Prostate gland (tissue), 2 donors: Measurements from ENCODE around the gene KANSL3.
A peak's percentile ranks its signal among the peaks of the same experiment; 100 is the strongest.

Experiments used
- POLR2A ChIP-seq: fragments of 450-650 bp; IDR thresholded peaks from one replicate; pipeline ENCODE4 v1.6.1; 2016; ENCODE audit warnings: antibody characterized with exemption, mild to moderate bottlenecking
- POLR2AphosphoS5 ChIP-seq: sonication (generic); formaldehyde crosslinking; IDR thresholded peaks from one replicate; pipeline ENCODE4 v1.6.1; 2017; ENCODE audit warnings: antibody characterized with exemption
- TF ChIP-seq, protein P1 (sequence below), 4 experiments: fragments of 200-600 bp in 2 of 4; fragments of 450-650 bp in 2 of 4; sonication (generic) in 2 of 4; IDR thresholded peaks; 1 replicate in 3 of 4; 2 replicates in 1 of 4; pipeline ENCODE4 v1.5.1; 2016 to 2019; ENCODE audit warnings: antibody characterized with exemption in 4 of 4, mild to moderate bottlenecking in 2 of 4, moderate library complexity in 2 of 4

DNA sequence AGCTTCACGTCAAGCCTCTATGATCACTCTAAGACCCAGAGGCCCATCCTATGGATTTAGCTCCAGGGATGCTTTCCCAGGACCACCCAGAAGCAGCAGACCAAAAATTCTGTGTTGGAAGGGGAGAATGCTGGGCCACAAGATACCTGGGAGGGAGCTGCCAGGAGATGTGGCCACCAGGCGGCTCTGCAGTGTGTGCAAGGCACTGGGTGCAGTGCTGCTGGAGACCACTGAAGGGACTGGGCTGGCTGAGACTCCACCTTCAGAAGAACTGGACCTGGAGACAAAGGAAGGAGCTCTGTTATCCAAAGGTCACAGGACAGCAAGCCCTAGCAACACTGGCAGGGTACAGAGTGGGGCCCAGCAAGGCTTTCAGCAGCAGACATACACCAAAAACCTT lies 34.0 kb downstream of the KANSL3 start:
- TF ChIP-seq POLR2A = no peak
- TF ChIP-seq, protein P1, sequence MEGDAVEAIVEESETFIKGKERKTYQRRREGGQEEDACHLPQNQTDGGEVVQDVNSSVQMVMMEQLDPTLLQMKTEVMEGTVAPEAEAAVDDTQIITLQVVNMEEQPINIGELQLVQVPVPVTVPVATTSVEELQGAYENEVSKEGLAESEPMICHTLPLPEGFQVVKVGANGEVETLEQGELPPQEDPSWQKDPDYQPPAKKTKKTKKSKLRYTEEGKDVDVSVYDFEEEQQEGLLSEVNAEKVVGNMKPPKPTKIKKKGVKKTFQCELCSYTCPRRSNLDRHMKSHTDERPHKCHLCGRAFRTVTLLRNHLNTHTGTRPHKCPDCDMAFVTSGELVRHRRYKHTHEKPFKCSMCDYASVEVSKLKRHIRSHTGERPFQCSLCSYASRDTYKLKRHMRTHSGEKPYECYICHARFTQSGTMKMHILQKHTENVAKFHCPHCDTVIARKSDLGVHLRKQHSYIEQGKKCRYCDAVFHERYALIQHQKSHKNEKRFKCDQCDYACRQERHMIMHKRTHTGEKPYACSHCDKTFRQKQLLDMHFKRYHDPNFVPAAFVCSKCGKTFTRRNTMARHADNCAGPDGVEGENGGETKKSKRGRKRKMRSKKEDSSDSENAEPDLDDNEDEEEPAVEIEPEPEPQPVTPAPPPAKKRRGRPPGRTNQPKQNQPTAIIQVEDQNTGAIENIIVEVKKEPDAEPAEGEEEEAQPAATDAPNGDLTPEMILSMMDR (IDR thresholded peaks at IDR 0.05) = peak in 2 of 4 experiments; percentile 4 to 9
- no peak for TF ChIP-seq POLR2AphosphoS5
